ENCODE measurements around the gene RBM18.

DNA sequence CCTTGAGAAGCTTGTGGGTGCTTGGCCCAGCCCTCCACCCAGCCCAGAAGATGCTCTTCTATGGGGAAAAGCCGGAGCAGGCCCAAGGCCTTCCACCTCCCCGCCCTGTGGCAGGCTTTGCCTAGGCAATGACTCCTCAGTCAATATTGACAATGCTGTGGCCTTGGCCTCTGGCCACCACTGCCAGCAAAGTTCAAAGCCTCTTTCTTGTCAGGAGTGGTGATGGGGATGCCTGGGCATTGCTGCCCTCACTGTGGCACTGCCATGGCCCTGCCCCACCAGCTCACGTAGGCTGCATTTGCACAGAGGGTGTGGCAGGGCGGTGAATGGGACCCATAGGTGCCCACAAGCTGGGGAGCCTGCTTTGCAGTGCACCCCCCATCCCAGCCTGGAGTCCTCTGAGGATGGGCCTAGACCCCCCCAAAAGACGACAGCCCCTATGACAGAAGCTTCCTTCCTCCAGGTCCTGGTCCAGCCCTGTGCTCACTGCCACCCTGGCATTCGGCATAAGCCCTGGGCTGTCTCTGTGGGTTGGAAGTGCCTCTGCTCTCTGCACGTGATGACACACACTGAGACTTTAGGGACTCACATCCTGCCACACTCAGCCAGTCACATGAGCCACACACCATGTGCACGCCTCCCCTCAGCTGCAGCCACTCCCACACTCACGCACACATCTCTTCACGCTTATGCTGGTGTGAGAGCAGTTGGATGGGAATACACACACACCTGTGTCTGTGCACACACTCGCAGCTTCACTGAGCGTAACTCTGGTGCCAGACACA is 73.9 kb downstream of the RBM18 start:
- TF ChIP-seq, protein P1, sequence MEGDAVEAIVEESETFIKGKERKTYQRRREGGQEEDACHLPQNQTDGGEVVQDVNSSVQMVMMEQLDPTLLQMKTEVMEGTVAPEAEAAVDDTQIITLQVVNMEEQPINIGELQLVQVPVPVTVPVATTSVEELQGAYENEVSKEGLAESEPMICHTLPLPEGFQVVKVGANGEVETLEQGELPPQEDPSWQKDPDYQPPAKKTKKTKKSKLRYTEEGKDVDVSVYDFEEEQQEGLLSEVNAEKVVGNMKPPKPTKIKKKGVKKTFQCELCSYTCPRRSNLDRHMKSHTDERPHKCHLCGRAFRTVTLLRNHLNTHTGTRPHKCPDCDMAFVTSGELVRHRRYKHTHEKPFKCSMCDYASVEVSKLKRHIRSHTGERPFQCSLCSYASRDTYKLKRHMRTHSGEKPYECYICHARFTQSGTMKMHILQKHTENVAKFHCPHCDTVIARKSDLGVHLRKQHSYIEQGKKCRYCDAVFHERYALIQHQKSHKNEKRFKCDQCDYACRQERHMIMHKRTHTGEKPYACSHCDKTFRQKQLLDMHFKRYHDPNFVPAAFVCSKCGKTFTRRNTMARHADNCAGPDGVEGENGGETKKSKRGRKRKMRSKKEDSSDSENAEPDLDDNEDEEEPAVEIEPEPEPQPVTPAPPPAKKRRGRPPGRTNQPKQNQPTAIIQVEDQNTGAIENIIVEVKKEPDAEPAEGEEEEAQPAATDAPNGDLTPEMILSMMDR (conservative IDR thresholded peaks at IDR 0.05; ENCODE audit: low read depth, low read length) = no peak
- no peak for TF ChIP-seq EZH2 (IDR thresholded peaks at IDR 0.05; ENCODE audit: borderline replicate concordance, low read depth, low read length, poor library complexity, severe bottlenecking)
